HepG2 (cell line): ENCODE results near the gene SIKE1. TPM values are rescaled to one million over a fixed set of nuclear protein-coding genes. Genes with fewer than 3 reads are reported as not detected.
A peak's percentile ranks its signal among the peaks of the same experiment; 100 is the strongest.

Experiments used
- ATF5 ChIP-seq: sonication (generic); formaldehyde crosslinking; IDR thresholded peaks from 2 replicates; pipeline ENCODE4 v1.4.0; 2020; ENCODE audit warnings: mild to moderate bottlenecking, low read depth, missing genetic modification reagents
- ATRX ChIP-seq: sonication (generic); formaldehyde crosslinking; IDR thresholded peaks from 2 replicates; pipeline ENCODE4 v1.4.0; 2020; ENCODE audit warnings: missing genetic modification reagents, borderline replicate concordance
- CEBPB ChIP-seq: IDR thresholded peaks from 2 replicates; pipeline ENCODE4 v1.6.1; 2011; ENCODE audit warnings: low read depth, low read length, improper control_type of control experiment, borderline replicate concordance
- FOSL2 ChIP-seq: sonication (generic); formaldehyde crosslinking; IDR thresholded peaks from 2 replicates; pipeline ENCODE4 v1.4.0; 2020; ENCODE audit warnings: missing genetic modification reagents
- GATAD2A ChIP-seq: IDR thresholded peaks from 2 replicates; pipeline ENCODE4 v1.6.1; 2016
- JARID2 ChIP-seq: sonication (generic); formaldehyde crosslinking; IDR thresholded peaks from 2 replicates; pipeline ENCODE4 v1.8.1; 2023; ENCODE audit warnings: missing genetic modification reagents, inconsistent platforms; ENCODE audit not compliant: insufficient replicate concordance
- MXD4 ChIP-seq: IDR thresholded peaks from 2 replicates; pipeline ENCODE4 v1.6.1; 2016; ENCODE audit warnings: mild to moderate bottlenecking, missing biosample characterization, missing genetic modification reagents
- NFE2 ChIP-seq: sonication (generic); formaldehyde crosslinking; IDR thresholded peaks from 2 replicates; pipeline ENCODE4 v1.4.0; 2020; ENCODE audit warnings: missing genetic modification reagents
- NFYB ChIP-seq: sonication (generic); formaldehyde crosslinking; IDR thresholded peaks from 2 replicates; pipeline ENCODE4 v1.4.0; 2020; ENCODE audit warnings: missing genetic modification reagents
- NONO ChIP-seq, 2 experiments: fragments of 450-650 bp in 1 of 2; sonication (generic) in 1 of 2; formaldehyde crosslinking in 1 of 2; IDR thresholded peaks in 1 of 2; conservative IDR thresholded peaks in 1 of 2; 2 replicates each; pipeline versions ENCODE4 v1.6.1 to v1.8.0; 2017 to 2022; ENCODE audit warnings: mild to moderate bottlenecking in 1 of 2, missing genetic modification reagents in 1 of 2, moderate library complexity in 1 of 2
- NR1H2 ChIP-seq: sonication (generic); formaldehyde crosslinking; IDR thresholded peaks from 2 replicates; pipeline ENCODE4 v1.8.1; 2022; ENCODE audit warnings: low read depth, missing genetic modification reagents, borderline replicate concordance
- NRL ChIP-seq: sonication (generic); formaldehyde crosslinking; IDR thresholded peaks from 2 replicates; pipeline ENCODE4 v1.5.0; 2020; ENCODE audit warnings: missing genetic modification reagents, mild to moderate bottlenecking, moderate library complexity, borderline replicate concordance
- PHB2 ChIP-seq: fragments of 450-650 bp; IDR thresholded peaks from 2 replicates; pipeline ENCODE4 v1.6.1; 2018; ENCODE audit not compliant: partially characterized antibody
- RBM22 ChIP-seq: fragments of 200-400 bp; formaldehyde crosslinking; optimal IDR thresholded peaks from 2 replicates; pipeline ENCODE3; 2017; ENCODE audit warnings: mild to moderate bottlenecking, low read length, moderate library complexity
- RELA ChIP-seq: sonication (generic); formaldehyde crosslinking; IDR thresholded peaks from 2 replicates; pipeline ENCODE4 v1.4.0; 2020; ENCODE audit warnings: missing genetic modification reagents
- SMARCC2 ChIP-seq: fragments of 450-650 bp; IDR thresholded peaks from 2 replicates; pipeline ENCODE4 v1.6.1; 2017; ENCODE audit warnings: antibody characterized with exemption, mild to moderate bottlenecking
- THYN1 ChIP-seq: sonication (generic); formaldehyde crosslinking; IDR thresholded peaks from 2 replicates; pipeline ENCODE4 v1.8.1; 2023; ENCODE audit warnings: low read depth, mild to moderate bottlenecking, moderate library complexity, missing genetic modification reagents, borderline replicate concordance
- TMF1 ChIP-seq: sonication (generic); formaldehyde crosslinking; IDR thresholded peaks from 2 replicates; pipeline ENCODE4 v1.8.1; 2022; ENCODE audit warnings: low read depth, missing genetic modification reagents
- ZNF205 ChIP-seq: IDR thresholded peaks from 2 replicates; pipeline ENCODE4 v1.6.1; 2018; ENCODE audit warnings: missing biosample characterization, missing genetic modification reagents
- ZNF225 ChIP-seq: sonication (generic); formaldehyde crosslinking; IDR thresholded peaks from 2 replicates; pipeline ENCODE4 v1.4.0; 2020; ENCODE audit warnings: mild to moderate bottlenecking, missing genetic modification reagents
- ZNF496 ChIP-seq: sonication (generic); formaldehyde crosslinking; IDR thresholded peaks from 2 replicates; pipeline ENCODE4 v1.8.1; 2023; ENCODE audit warnings: mild to moderate bottlenecking, moderate library complexity, missing genetic modification reagents; ENCODE audit not compliant: insufficient replicate concordance
- ZNF577 ChIP-seq: sonication (generic); formaldehyde crosslinking; IDR thresholded peaks from 2 replicates; pipeline ENCODE4 v1.4.0; 2020; ENCODE audit warnings: mild to moderate bottlenecking, low read depth, missing genetic modification reagents, borderline replicate concordance
- ZNF615 ChIP-seq: sonication (generic); formaldehyde crosslinking; IDR thresholded peaks from 2 replicates; pipeline ENCODE4 v1.5.0; 2020; ENCODE audit warnings: mild to moderate bottlenecking, missing genetic modification reagents, borderline replicate concordance
- ZNF776 ChIP-seq: sonication (generic); formaldehyde crosslinking; IDR thresholded peaks from 2 replicates; pipeline ENCODE4 v1.4.0; 2020; ENCODE audit warnings: mild to moderate bottlenecking, missing genetic modification reagents
- polyA plus RNA-seq, 8 experiments: library from polyadenylated mRNA; depleted of rRNA in 3 of 8; stranded (reverse) in 7 of 8; unstranded in 1 of 8; fragments of >200 nt; fragmentation: Illumina TruSeq in 4 of 8; extraction: Trizol in 4 of 8; gene quantifications; 2 replicates each; pipeline versions ENCODE4 v1.2.1 to v1.2.3, GENCODE V29; 2011 to 2016; ENCODE audit warnings: low read depth in 4 of 8, missing spikeins in 1 of 8, mixed read lengths in 1 of 8; ENCODE audit not compliant: insufficient read depth in 1 of 8
- total RNA-seq, 5 experiments: library from RNA; depleted of rRNA; stranded (reverse); fragments of >200 nt; fragmentation: Illumina TruSeq; extraction: Trizol; gene quantifications; 2 replicates each; pipeline ENCODE4 v1.2.3, GENCODE V29; 2016; ENCODE audit warnings: low read depth in 1 of 5
- TF ChIP-seq, protein P1 (sequence below): sonication (generic); formaldehyde crosslinking; IDR thresholded peaks from 2 replicates; pipeline ENCODE4 v1.5.1; 2020; ENCODE audit warnings: missing genetic modification reagents, mild to moderate bottlenecking, borderline replicate concordance
- TF ChIP-seq, protein P2 (sequence below): IDR thresholded peaks from 2 replicates; pipeline ENCODE4 v1.6.1; 2012; ENCODE audit warnings: low read depth, low read length, improper control_type of control experiment

The SIKE1 gene
- total and polyA plus RNA-seq, 2 of the 13 experiments (the other 11 are each of a cell fraction or from before 2014, with no cell fraction given) = 36.5 to 58.4 TPM

- TF ChIP-seq, protein P1, sequence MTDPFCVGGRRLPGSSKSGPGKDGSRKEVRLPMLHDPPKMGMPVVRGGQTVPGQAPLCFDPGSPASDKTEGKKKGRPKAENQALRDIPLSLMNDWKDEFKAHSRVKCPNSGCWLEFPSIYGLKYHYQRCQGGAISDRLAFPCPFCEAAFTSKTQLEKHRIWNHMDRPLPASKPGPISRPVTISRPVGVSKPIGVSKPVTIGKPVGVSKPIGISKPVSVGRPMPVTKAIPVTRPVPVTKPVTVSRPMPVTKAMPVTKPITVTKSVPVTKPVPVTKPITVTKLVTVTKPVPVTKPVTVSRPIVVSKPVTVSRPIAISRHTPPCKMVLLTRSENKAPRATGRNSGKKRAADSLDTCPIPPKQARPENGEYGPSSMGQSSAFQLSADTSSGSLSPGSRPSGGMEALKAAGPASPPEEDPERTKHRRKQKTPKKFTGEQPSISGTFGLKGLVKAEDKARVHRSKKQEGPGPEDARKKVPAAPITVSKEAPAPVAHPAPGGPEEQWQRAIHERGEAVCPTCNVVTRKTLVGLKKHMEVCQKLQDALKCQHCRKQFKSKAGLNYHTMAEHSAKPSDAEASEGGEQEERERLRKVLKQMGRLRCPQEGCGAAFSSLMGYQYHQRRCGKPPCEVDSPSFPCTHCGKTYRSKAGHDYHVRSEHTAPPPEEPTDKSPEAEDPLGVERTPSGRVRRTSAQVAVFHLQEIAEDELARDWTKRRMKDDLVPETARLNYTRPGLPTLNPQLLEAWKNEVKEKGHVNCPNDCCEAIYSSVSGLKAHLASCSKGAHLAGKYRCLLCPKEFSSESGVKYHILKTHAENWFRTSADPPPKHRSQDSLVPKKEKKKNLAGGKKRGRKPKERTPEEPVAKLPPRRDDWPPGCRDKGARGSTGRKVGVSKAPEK (CRISPR knock-in tag) = no peak
- TF ChIP-seq, protein P2, sequence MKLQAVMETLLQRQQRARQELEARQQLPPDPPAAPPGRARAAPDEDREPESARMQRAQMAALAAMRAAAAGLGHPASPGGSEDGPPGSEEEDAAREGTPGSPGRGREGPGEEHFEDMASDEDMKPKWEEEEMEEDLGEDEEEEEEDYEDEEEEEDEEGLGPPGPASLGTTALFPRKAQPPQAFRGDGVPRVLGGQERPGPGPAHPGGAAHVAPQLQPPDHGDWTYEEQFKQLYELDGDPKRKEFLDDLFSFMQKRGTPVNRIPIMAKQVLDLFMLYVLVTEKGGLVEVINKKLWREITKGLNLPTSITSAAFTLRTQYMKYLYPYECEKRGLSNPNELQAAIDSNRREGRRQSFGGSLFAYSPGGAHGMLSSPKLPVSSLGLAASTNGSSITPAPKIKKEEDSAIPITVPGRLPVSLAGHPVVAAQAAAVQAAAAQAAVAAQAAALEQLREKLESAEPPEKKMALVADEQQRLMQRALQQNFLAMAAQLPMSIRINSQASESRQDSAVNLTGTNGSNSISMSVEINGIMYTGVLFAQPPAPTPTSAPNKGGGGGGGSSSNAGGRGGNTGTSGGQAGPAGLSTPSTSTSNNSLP = peak; percentile 63
- TF ChIP-seq ZNF225 (CRISPR knock-in tag) = peak; percentile 76
- no peak; the same call in 1 of the 2 replicates for TF ChIP-seq NFYB (CRISPR knock-in tag)
- TF ChIP-seq ZNF776 = peak; percentile 43; the same call in 1 of the 2 replicates
- TF ChIP-seq PHB2 = no peak
- TF ChIP-seq NRL (CRISPR knock-in tag) = peak; percentile 81; the same call in 1 of the 2 replicates
- no peak for TF ChIP-seq GATAD2A (CRISPR knock-in tag)
- peak; percentile 28; the same call in 1 of the 2 replicates for TF ChIP-seq MXD4 (CRISPR knock-in tag)
- no peak for TF ChIP-seq ATRX
- TF ChIP-seq NONO (IDR thresholded peaks at IDR 0.05) = no peak
- TF ChIP-seq NONO (CRISPR knock-in tag; conservative IDR thresholded peaks at IDR 0.05) = peak; percentile 95
- no peak for TF ChIP-seq TMF1 (CRISPR knock-in tag)
- TF ChIP-seq THYN1 (CRISPR knock-in tag) = no peak
- TF ChIP-seq SMARCC2 = no peak
- TF ChIP-seq JARID2 (CRISPR knock-in tag) = no peak
- no peak for TF ChIP-seq ZNF615
- no peak for TF ChIP-seq RELA (CRISPR knock-in tag)
- TF ChIP-seq ZNF496 (CRISPR knock-in tag) = no peak
- TF ChIP-seq NR1H2 = no peak
- TF ChIP-seq NFE2 = no peak
- no peak; the same call in 1 of the 2 replicates for TF ChIP-seq FOSL2
- no peak for TF ChIP-seq RBM22
- no peak for TF ChIP-seq ZNF577
- no peak for TF ChIP-seq ATF5 (CRISPR knock-in tag)
- TF ChIP-seq ZNF205 (CRISPR knock-in tag) = peak; percentile 28; the same call in 1 of the 2 replicates
- TF ChIP-seq CEBPB = no peak
Measured at GRCh38 chr1:114757455-114758255, 22.8 kb downstream of the SIKE1 start, which contains the start of gene CSDE1 (continued).
